Parathyroid adenoma (tissue), 2 donors: ENCODE measurements around the gene KLF16.

Source experiments
- H2AFZ ChIP-seq: fragments of 300-600 bp; sonication (generic); one replicate; pipeline ENCODE4 v1.7.0; 2017; ENCODE audit warnings: antibody characterized with exemption, mild to moderate bottlenecking
- H3K27ac ChIP-seq: fragments of 300-600 bp; sonication (generic); one replicate; pipeline ENCODE4 v1.7.0; 2017
- H3K27me3 ChIP-seq: fragments of 300-600 bp; sonication (generic); one replicate; pipeline ENCODE4 v1.7.0; 2017; ENCODE audit warnings: low read length; ENCODE audit not compliant: control insufficient read depth, insufficient read depth
- H3K36me3 ChIP-seq: fragments of 300-600 bp; sonication (generic); one replicate; pipeline ENCODE4 v1.7.0; 2017; ENCODE audit warnings: low read length; ENCODE audit not compliant: control insufficient read depth, insufficient read depth
- H3K4me1 ChIP-seq: fragments of 300-600 bp; sonication (generic); one replicate; pipeline ENCODE4 v1.7.0; 2017; ENCODE audit warnings: control low read depth
- H3K4me2 ChIP-seq: fragments of 300-600 bp; sonication (generic); one replicate; pipeline ENCODE4 v1.7.0; 2017; ENCODE audit warnings: low read length
- H3K4me3 ChIP-seq: fragments of 300-600 bp; sonication (generic); one replicate; pipeline ENCODE4 v1.7.0; 2017; ENCODE audit warnings: low read depth, low read length
- H3K79me2 ChIP-seq: fragments of 300-600 bp; sonication (generic); one replicate; pipeline ENCODE4 v1.7.0; 2017; ENCODE audit warnings: control low read depth
- H3K9ac ChIP-seq: fragments of 300-600 bp; sonication (generic); one replicate; pipeline ENCODE4 v1.7.0; 2017; ENCODE audit warnings: mild to moderate bottlenecking
- H3K9me3 ChIP-seq: fragments of 300-600 bp; sonication (generic); one replicate; pipeline ENCODE4 v1.7.0; 2017; ENCODE audit warnings: low read length; ENCODE audit not compliant: control insufficient read depth
- CTCF ChIP-seq: fragments of 300-600 bp; sonication (generic); IDR thresholded peaks from one replicate; pipeline ENCODE4 v1.7.0; 2017; ENCODE audit warnings: antibody characterized with exemption, mild to moderate bottlenecking
- donor health status: primary hyperparathyroidism.

KLF16 gene

GRCh38 chr19:1856698-1857603 is 6.4 kb downstream of the KLF16 start:
- H3K9ac ChIP-seq: no peak overlapping the region
- H3K9me3 ChIP-seq: no peaks in the 10 kb centered on the region
- H3K27ac ChIP-seq: peak overlapping the region; percentile 32
- H3K27me3 ChIP-seq: no peaks in the 10 kb centered on the region
- no peaks in the 10 kb centered on the region for H3K36me3 ChIP-seq
- H2AFZ ChIP-seq: peak overlapping the region; percentile 28
- H3K79me2 ChIP-seq: peaks cover 13% of the 10 kb centered on the region
- peak overlapping the region; percentile 49 for H3K4me2 ChIP-seq
- H3K4me3 ChIP-seq: no peak overlapping the region
- no peak for TF ChIP-seq CTCF
- H3K4me1 ChIP-seq: peaks cover 22% of the 10 kb centered on the region

GRCh38 chr19:1856345-1856697 is 7.1 kb downstream of the KLF16 start:
- Histone ChIP-seq H2AFZ (no peak overlapping the region), H3K9ac (no peak overlapping the region), H3K27me3 (no peaks in the 10 kb centered on the region), H3K79me2 (peaks cover 13% of the 10 kb centered on the region), H3K9me3 (no peaks in the 10 kb centered on the region), H3K4me2 (peak overlapping the region; percentile 31), H3K4me3 (peak overlapping the region; percentile 11), H3K27ac (no peak overlapping the region), H3K36me3 (no peaks in the 10 kb centered on the region), H3K4me1 (peaks cover 22% of the 10 kb centered on the region)
- no peak for TF ChIP-seq CTCF

DNA sequence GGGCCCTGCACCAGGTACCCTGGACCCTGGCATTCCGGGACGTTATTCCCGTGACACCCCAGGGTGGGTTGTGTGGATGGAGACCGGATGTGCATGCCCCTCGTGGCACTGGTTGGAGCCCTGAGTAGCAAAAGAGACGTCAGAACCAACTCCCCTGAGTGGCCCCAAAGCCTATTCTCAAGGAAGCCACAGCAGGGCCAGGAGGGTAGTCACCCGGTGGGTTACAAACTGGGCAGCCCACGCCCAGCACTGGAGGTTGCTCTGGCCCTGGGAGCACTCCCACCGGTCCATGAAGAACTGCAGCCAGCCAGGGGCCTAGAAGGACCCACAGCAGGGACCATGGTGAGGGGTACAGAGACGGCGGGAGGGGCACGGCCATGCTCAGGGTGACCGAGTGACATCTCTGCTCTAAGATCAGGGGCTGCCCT is 7.5 kb downstream of the KLF16 start:
- H3K36me3 ChIP-seq: no peaks in the 10 kb centered on the region
- H3K4me1 ChIP-seq: peaks cover 18% of the 10 kb centered on the region
- H3K9ac ChIP-seq: no peak overlapping the region
- peak overlapping the region; percentile 31 for H3K4me2 ChIP-seq
- H3K9me3 ChIP-seq: no peaks in the 10 kb centered on the region
- no peak for TF ChIP-seq CTCF
- H3K27ac ChIP-seq: peak overlapping the region; percentile 51
- H3K27me3 ChIP-seq: no peaks in the 10 kb centered on the region
- H3K4me3 ChIP-seq: peak overlapping the region; percentile 11
- peaks cover 13% of the 10 kb centered on the region for H3K79me2 ChIP-seq
- H2AFZ ChIP-seq: no peak overlapping the region

DNA sequence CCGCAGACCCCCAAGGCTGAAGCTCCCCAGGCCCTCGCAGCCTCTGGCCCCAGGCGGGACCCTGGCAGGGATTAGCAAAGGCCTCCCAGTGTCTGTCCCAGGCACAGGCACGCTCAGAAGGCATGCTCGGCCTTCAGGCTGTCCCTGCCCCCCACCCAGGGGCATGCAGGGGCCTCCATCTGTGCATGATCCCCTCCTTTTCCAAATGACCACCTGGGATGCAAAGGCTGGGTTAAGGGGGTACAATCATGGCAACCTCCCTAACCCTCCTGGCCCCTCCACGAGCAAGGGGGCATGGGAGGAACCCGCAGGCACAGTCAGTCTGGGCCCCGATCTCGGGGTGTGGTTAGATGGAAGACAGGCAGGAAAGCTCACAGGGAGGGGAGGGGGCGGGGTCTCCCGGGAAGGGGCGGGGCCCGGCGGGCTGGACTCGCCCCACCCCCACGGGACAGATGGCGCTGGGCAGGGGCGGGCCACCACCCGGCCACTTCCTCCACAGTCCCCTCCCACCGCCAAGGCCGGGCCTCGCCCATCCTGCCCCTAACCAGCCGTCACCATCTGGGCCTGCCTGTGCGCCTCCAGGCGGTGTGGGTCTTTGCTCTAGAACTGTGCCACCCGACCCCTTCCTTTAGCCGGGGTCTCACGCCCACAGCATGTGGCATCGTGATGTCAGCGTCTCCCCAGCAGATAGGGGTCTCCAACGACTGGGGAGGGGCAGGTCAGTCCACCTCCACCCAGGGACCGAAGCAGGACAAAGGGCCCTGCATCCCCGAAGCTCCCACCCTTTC is 8.1 kb downstream of the KLF16 start:
- no peaks in the 10 kb centered on the region for H3K27me3 ChIP-seq
- H3K9ac ChIP-seq: no peak overlapping the region
- peaks cover 7% of the 10 kb centered on the region for H3K79me2 ChIP-seq
- TF ChIP-seq CTCF: no peak
- no peak overlapping the region for H2AFZ ChIP-seq
- peak overlapping the region; percentile 51 for H3K27ac ChIP-seq
- peak overlapping the region; percentile 31 for H3K4me2 ChIP-seq
- no peaks in the 10 kb centered on the region for H3K36me3 ChIP-seq
- no peak overlapping the region for H3K4me3 ChIP-seq
- H3K9me3 ChIP-seq: no peaks in the 10 kb centered on the region
- H3K4me1 ChIP-seq: peaks cover 12% of the 10 kb centered on the region
